ENCODE data around the gene FAAP20. TPM values are rescaled to one million over a fixed set of nuclear protein-coding genes. Genes with fewer than 3 reads are reported as not detected.

Gene FAAP20
- total RNA-seq, 1 donor from 2014 or later = 14.2 TPM

GRCh38 chr1:2239013-2239370 is 44.4 kb upstream of the FAAP20 start:
- no peak for TF ChIP-seq CTCF (IDR thresholded peaks at IDR 0.05; ENCODE audit: insufficient read depth, low read length, severe bottlenecking)
- Histone ChIP-seq H3K36me3 (ENCODE audit: control insufficient read depth, insufficient read depth, low read length) (peaks cover 15% of the 10 kb centered on the region), H3K4me3 (ENCODE audit: low read depth, low read length) (no peak overlapping the region), H3K27me3 (ENCODE audit: control insufficient read depth, insufficient read depth, low read length) (no peaks in the 10 kb centered on the region)
- no peak for FAIRE-seq
- DNase-seq (ENCODE audit: low read depth) = no peak

GRCh38 chr1:2238361-2239012 is 43.9 kb upstream of the FAAP20 start:
- TF ChIP-seq CTCF (IDR thresholded peaks at IDR 0.05; ENCODE audit: insufficient read depth, low read length, severe bottlenecking) = no peak
- Histone ChIP-seq H3K27me3 (ENCODE audit: control insufficient read depth, insufficient read depth, low read length) (no peaks in the 10 kb centered on the region), H3K36me3 (ENCODE audit: control insufficient read depth, insufficient read depth, low read length) (peaks cover 15% of the 10 kb centered on the region), H3K4me3 (ENCODE audit: low read depth, low read length) (no peak overlapping the region)
- DNase-seq (ENCODE audit: low read depth) (no peak), FAIRE-seq (no peak)

GRCh38 chr1:2237773-2238172 is 43.2 kb upstream of the FAAP20 start:
- TF ChIP-seq CTCF (IDR thresholded peaks at IDR 0.05; ENCODE audit: insufficient read depth, low read length, severe bottlenecking) = no peak
- DNase-seq (ENCODE audit: low read depth) (no peak), FAIRE-seq (no peak)
- peaks cover 14% of the 10 kb centered on the region for H3K36me3 ChIP-seq (ENCODE audit: control insufficient read depth, insufficient read depth, low read length)
- no peak overlapping the region for H3K4me3 ChIP-seq (ENCODE audit: low read depth, low read length)
- no peaks in the 10 kb centered on the region for H3K27me3 ChIP-seq (ENCODE audit: control insufficient read depth, insufficient read depth, low read length)

- FAIRE-seq (no peak), DNase-seq (ENCODE audit: low read depth) (no peak)
- no peaks in the 10 kb centered on the region for H3K27me3 ChIP-seq (ENCODE audit: control insufficient read depth, insufficient read depth, low read length)
- H3K36me3 ChIP-seq (ENCODE audit: control insufficient read depth, insufficient read depth, low read length) = peaks cover 11% of the 10 kb centered on the region
- no peak overlapping the region for H3K4me3 ChIP-seq (ENCODE audit: low read depth, low read length)
- no peak for TF ChIP-seq CTCF (IDR thresholded peaks at IDR 0.05; ENCODE audit: insufficient read depth, low read length, severe bottlenecking)
Observed at GRCh38 chr1:2236695-2237677, 42.4 kb upstream of the FAAP20 start.

GRCh38 chr1:2235300-2235998 is 40.9 kb upstream of the FAAP20 start:
- DNase-seq (ENCODE audit: low read depth) (no peak), FAIRE-seq (no peak)
- no peak for TF ChIP-seq CTCF (IDR thresholded peaks at IDR 0.05; ENCODE audit: insufficient read depth, low read length, severe bottlenecking)
- no peak overlapping the region for H3K4me3 ChIP-seq (ENCODE audit: low read depth, low read length)
- H3K27me3 ChIP-seq (ENCODE audit: control insufficient read depth, insufficient read depth, low read length) = no peaks in the 10 kb centered on the region
- H3K36me3 ChIP-seq (ENCODE audit: control insufficient read depth, insufficient read depth, low read length) = peaks cover 6% of the 10 kb centered on the region

Data from bronchial epithelial cell (primary cell).